A549 treated with ZK216348 at 1 μM for 4 hours (cell line): ENCODE data around the gene PLCH1. TPM values are rescaled to one million over a fixed set of nuclear protein-coding genes. Genes with fewer than 3 reads are reported as not detected.

Experiments
- total RNA-seq: library from RNA; stranded (reverse); fragments of 200-300 nt; extraction: Qiagen RNA extraction; gene quantifications from 5 replicates; pipeline ENCODE4 v1.2.3, GENCODE V29; 2022; ENCODE audit warnings: low read depth

The PLCH1 gene, protein sequence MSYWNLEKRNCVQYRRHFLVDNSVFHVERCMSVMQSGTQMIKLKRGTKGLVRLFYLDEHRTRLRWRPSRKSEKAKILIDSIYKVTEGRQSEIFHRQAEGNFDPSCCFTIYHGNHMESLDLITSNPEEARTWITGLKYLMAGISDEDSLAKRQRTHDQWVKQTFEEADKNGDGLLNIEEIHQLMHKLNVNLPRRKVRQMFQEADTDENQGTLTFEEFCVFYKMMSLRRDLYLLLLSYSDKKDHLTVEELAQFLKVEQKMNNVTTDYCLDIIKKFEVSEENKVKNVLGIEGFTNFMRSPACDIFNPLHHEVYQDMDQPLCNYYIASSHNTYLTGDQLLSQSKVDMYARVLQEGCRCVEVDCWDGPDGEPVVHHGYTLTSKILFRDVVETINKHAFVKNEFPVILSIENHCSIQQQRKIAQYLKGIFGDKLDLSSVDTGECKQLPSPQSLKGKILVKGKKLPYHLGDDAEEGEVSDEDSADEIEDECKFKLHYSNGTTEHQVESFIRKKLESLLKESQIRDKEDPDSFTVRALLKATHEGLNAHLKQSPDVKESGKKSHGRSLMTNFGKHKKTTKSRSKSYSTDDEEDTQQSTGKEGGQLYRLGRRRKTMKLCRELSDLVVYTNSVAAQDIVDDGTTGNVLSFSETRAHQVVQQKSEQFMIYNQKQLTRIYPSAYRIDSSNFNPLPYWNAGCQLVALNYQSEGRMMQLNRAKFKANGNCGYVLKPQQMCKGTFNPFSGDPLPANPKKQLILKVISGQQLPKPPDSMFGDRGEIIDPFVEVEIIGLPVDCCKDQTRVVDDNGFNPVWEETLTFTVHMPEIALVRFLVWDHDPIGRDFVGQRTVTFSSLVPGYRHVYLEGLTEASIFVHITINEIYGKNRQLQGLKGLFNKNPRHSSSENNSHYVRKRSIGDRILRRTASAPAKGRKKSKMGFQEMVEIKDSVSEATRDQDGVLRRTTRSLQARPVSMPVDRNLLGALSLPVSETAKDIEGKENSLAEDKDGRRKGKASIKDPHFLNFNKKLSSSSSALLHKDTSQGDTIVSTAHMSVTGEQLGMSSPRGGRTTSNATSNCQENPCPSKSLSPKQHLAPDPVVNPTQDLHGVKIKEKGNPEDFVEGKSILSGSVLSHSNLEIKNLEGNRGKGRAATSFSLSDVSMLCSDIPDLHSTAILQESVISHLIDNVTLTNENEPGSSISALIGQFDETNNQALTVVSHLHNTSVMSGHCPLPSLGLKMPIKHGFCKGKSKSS (N-terminal part only)
- total RNA-seq = 0.83 to 1.2 TPM (median 1.0 TPM) in 5 replicates

DNA sequence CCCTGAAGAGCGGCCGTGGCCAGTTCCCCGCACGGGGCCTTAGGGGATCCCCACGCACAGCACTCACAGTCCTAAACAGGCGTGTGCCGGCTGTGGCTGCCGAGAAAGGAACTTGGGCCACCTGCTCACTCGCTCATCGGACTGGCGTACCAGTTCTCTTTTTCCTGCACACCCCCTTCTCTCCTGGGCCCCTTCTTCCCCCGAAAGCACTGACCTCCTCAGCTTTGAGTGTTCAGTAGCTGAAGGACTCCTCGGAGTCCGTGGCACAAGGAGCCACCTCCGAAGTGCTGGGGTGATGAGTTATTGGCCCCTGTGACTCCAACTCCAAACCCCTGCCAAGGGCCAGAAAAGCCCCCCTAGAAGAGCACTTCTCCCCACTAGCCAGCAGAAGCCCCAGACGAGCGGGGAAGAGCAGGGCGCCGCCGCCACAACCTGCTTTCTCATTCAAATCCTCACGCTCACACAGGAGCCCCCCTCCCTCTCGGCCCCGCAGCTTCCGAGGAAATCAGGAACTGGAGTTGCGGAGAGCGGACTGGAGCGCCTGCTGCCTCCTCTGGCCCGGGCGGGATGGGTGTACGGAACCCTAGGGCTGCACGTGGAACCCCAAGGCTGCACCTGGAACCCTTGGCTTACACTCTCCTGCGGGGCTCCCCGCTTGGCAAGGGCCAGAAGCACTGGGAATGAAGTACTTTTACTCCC is at the start of gene PLCH1:
Gene PLCH1, minus strand, starts transcription at position 446 of the 699 bp plus-strand sequence. CDS start 40,847 bp downstream, outside the sequence.

Other genes with a start within 250 kb of the PLCH1 start
- gene C3orf33, start 61.2 kb upstream of the PLCH1 start, total RNA-seq = 4.3 to 7.5 TPM (median 6.5 TPM) in 5 replicates
- gene SLC33A1, start 109.4 kb upstream of the PLCH1 start, total RNA-seq = 12.0 to 17.5 TPM (median 16.2 TPM) in 5 replicates
- 79.6 to 131 TPM (median 81.4 TPM) in 5 replicates for gene GMPS, start 125.6 kb upstream of the PLCH1 start, total RNA-seq